Central memory CD4-positive, alpha-beta T cell (primary cell): Measurements from ENCODE around the gene OTUD7B.

Experiments
- DNase-seq: peaks from one replicate; pipeline ENCODE4 v3.0.0; 2022

The OTUD7B gene

DNA sequence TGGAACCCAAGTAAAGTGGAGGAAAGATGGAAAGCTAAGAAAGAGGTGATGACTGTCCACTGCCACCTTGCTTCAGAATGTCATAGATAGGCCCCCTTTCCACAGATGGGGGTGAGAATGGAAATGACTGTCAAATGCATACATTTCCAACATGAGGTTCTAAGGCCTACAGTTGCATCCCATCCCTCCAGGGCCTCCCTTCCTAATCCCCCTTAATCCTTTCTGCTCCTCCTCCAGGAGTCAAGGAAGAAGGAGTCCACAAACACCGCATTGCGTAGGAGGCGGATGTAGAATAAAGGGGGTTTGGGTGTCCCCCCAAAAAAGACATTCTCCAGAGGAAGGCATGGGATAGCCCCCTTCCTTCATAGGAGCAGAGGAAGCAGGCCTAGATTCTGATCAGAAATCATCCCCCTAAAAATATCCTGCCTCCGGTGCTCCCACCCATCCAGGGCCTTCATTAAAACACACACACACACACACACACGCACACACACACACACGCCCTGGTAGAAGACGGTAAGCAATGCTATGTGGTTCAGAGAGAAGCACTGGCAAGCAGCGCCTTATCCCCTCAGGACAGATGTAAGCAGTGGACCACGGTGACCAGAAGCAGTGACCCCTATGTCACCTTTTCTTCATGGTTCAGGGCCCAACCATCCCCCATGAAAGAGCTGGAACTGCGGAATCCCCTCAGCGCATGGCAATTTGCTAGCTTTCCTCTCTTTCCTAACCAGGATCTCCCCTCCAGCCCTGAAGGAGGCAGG, 94.9 kb downstream of the OTUD7B start:
- DNase-seq: no peak

DNA sequence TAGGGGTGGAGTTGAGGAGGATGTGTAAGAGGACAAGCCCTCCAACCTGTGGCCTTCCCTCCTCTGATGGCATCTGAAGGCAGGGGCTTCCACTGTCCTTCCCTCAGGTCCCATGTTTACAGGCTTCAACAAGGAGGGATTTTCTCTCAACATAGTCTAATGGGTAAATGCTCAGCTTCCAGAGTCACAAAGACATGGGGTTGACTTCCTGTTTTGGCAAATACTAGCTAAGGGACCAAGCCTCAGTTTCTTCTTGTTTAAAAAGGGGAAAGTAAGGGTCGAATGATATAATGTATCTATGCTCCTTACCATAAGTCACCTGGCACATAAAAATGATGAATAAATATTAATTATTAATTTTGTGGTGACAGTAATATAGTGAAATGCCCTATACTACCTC, 96.0 kb downstream of the OTUD7B start:
- no peak for DNase-seq

DNA sequence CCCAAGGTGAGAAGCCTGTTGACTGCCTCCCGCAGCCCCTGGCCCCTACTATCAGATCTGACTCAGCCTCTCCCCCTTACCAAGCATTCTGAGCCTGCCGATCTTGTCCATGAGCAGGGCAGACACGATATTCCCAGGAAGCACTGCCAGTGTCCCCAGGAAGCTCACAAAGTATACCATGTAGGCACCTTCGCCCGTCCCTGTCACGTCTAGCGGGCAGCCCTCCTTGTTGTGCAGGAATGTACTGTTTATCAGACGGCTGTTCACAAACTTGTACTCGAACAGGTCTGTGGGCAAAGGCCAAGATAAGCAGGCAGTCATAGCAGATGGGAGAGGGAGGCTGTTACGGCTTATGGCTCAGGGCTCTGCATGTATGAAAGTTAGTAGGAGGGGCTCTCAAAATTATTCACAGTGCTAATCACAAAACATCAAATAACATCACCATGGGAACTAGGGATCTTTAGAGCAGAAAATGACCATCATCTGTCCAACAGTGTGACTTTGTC, 103.9 kb downstream of the OTUD7B start:
- DNase-seq: no peak

DNA sequence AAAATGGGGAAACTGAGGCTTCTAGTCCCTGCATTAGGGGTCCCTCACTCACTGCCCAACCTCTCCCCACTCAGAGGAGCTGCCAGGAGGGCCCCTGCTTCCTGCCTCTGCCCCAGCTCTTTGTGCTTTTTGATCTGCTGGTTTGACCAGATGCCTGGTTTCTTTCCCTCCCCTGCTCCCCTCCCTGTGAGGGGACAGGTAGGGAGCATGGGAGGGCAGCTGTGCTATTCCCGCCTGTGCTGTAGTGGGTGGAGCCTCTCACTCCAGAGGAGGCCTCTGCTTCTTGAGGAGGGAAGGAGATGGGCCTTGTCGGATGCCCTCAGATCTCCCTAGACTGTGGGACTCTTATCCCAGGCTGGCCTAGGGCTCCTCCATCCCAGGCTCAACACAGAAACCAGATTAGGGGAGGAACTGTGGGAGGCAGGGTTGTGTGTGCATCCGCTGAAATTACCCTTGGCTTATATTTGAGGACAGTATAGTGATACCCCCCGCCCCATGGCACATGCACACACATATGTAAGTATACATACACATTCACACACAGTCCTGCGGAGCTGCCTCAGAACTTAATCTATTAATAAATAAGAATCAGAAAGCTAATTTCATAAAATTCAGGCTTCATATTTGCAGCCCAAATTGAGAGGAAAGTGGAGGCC, 106.6 kb downstream of the OTUD7B start:
- DNase-seq: no peak

DNA sequence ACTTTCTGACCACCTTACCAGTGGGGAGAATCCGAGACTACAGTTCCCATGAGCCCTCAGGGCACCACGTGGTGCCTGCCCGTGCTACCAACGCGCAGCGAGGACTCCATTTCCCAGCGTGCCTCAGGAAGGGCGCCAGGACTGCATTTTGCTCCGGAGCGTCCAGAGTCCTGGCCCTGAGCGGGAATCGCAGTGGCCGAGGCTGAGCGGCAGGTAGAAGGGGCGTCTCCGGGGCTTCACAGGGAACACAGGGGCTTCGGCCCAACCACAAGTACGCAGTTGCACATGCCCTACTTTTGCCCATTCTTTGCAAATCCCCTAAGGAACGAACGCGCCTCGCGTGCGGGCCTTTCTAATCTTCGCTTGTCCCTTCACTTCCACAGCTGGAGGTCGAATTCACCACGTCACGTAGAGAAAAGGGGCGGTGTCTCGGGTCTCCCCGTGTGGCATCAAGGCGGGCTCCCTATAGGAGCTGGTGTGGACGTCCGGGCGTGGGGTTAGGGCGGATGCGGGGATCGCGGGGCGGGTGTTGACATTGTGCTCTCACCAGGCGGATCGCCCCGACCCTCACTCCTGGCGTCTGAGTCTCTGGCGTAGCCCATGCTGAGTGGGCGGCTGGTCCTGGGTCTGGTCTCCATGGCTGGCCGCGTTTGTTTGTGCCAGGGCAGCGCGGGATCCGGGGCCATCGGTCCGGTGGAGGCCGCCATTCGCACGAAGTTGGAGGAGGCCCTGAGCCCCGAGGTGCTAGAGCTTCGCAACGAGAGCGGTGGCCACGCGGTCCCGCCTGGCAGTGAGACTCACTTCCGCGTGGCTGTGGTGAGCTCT, 110.9 kb downstream of the OTUD7B start, which contains the start of gene BOLA1:
Gene BOLA1 (plus strand): TSS at position 109 of the 825 bp plus-strand sequence. CDS start 492 bp downstream, at position 601.
- DNase-seq: peak; percentile 75

DNA sequence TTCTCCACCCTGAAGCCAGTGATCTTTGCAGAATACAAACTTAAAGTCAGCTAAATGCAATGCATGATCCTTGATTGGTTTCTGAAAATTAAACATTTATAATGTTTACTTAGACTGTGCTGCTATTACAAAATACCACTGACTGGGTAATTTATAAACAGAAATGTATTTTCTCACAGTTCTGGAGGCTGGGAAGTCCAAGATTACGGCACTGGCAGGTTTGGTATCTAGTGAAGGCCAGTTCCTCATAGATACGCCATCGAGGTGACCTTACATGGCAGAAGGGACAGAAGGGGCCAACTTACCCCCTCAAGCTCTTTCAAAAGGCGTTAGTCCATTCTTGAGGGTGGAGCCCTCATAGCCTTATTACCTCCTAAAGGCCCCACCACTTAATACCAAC, 114.0 kb downstream of the OTUD7B start:
- DNase-seq: no peak

DNA sequence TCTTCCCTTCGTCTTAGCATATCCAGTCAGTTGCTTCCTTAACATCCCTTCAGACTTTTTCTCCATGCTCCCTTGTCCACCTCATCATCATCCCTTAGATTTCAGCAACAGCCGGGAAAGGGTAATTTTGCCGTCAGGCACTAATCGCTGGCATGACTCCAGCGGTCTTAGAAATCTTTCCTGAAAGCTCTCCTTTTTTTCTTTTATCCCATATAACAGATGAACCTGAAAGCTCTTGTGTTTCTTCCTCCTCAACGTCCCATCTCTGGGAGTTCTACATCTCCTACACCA, 121.6 kb downstream of the OTUD7B start:
- DNase-seq: no peak

DNA sequence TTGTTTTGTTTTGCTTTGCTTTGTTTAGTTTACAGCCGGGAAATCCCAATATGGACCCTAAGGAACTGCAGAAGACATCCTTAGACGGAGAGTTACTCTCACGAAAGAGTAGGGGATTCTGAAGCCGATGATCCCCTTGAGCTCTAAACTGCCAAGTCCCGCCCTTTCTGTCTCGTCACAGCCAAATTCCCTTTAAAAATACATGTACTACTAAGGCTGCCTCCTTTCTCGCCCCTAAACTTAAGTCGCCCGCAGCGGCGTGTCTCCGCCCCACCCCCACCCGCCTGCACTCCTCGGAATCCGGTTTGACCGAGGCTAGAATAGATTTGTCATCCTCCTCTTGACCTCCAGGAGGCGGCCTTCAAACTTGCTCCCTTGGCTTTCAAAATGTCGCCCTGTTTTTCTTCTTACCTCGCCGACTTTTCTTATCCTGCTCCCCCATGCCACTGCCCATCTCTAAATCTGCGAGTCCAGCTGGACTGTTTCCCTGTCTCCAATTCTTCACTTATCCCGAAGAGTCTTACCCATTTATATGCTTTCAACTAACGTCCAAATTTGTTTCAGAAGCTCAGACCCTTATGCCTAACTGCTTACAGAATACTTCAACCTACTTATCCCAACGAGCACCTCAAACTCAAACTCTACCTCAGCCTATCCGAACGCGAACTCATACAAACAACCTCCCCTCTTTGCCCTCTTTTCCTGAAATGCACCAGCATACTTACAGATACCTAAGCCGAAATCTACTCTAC, 122.1 kb downstream of the OTUD7B start:
- no peak for DNase-seq
